HepG2 (cell line): ENCODE measurements around the gene CFAP221. TPM values are rescaled to one million over a fixed set of nuclear protein-coding genes. Genes with fewer than 3 reads are reported as not detected.

ENCODE experiments used
- AHR ChIP-seq: IDR thresholded peaks from 2 replicates; pipeline ENCODE4 v1.6.1; 2018; ENCODE audit warnings: missing genetic modification reagents, missing compliant biosample characterization
- ATF7-NPFF ChIP-seq: sonication (generic); formaldehyde crosslinking; IDR thresholded peaks from 2 replicates; pipeline ENCODE4 v1.8.1; 2023; ENCODE audit warnings: mild to moderate bottlenecking, low read depth, missing genetic modification reagents, moderate library complexity
- CREBL2 ChIP-seq: sonication (generic); formaldehyde crosslinking; IDR thresholded peaks from 2 replicates; pipeline ENCODE4 v1.8.1; 2023; ENCODE audit warnings: missing genetic modification reagents, mild to moderate bottlenecking, borderline replicate concordance
- ELF3 ChIP-seq: IDR thresholded peaks from 2 replicates; pipeline ENCODE4 v1.6.1; 2016; ENCODE audit warnings: missing genetic modification reagents, missing compliant biosample characterization
- FOSL2 ChIP-seq: sonication (generic); formaldehyde crosslinking; IDR thresholded peaks from 2 replicates; pipeline ENCODE4 v1.4.0; 2020; ENCODE audit warnings: missing genetic modification reagents
- FOXK2 ChIP-seq: fragments of 450-650 bp; IDR thresholded peaks from 2 replicates; pipeline ENCODE4 v1.6.1; 2016
- GPN1 ChIP-seq: sonication (generic); formaldehyde crosslinking; IDR thresholded peaks from 2 replicates; pipeline ENCODE4 v1.5.1; 2020; ENCODE audit warnings: missing genetic modification reagents, borderline replicate concordance
- HOMEZ ChIP-seq: IDR thresholded peaks from 2 replicates; pipeline ENCODE4 v1.6.1; 2016; ENCODE audit warnings: low read depth
- KAT2B ChIP-seq: fragments of 150-350 bp; IDR thresholded peaks from 2 replicates; pipeline ENCODE4 v1.6.1; 2014; ENCODE audit warnings: low read depth, low read length, borderline replicate concordance
- KDM4B ChIP-seq: sonication (generic); formaldehyde crosslinking; IDR thresholded peaks from 2 replicates; pipeline ENCODE4 v1.4.0; 2020; ENCODE audit warnings: missing genetic modification reagents
- LBX2 ChIP-seq: sonication (generic); formaldehyde crosslinking; IDR thresholded peaks from 2 replicates; pipeline ENCODE4 v1.5.0; 2020; ENCODE audit warnings: missing genetic modification reagents, mild to moderate bottlenecking, borderline replicate concordance
- NCOA2 ChIP-seq: sonication (generic); formaldehyde crosslinking; IDR thresholded peaks from 2 replicates; pipeline ENCODE4 v1.8.0; 2022; ENCODE audit warnings: inconsistent platforms
- THRA ChIP-seq: sonication (generic); formaldehyde crosslinking; IDR thresholded peaks from 2 replicates; pipeline ENCODE4 v1.4.0; 2020; ENCODE audit warnings: missing genetic modification reagents, borderline replicate concordance
- ZBED4 ChIP-seq: sonication (generic); formaldehyde crosslinking; IDR thresholded peaks from 2 replicates; pipeline ENCODE4 v1.4.0; 2020; ENCODE audit warnings: missing genetic modification reagents, borderline replicate concordance
- ZBTB10 ChIP-seq: sonication (generic); formaldehyde crosslinking; IDR thresholded peaks from 2 replicates; pipeline ENCODE4 v1.4.0; 2020; ENCODE audit warnings: missing genetic modification reagents, borderline replicate concordance
- ZC3H13 ChIP-seq: sonication (generic); formaldehyde crosslinking; IDR thresholded peaks from 2 replicates; pipeline ENCODE4 v1.8.1; 2023; ENCODE audit warnings: mild to moderate bottlenecking, missing genetic modification reagents, moderate library complexity
- ZFX ChIP-seq: sonication (generic); formaldehyde crosslinking; IDR thresholded peaks from 2 replicates; pipeline ENCODE4 v1.4.0; 2020; ENCODE audit warnings: mild to moderate bottlenecking, low read depth, missing genetic modification reagents, moderate library complexity
- ZNF143 ChIP-seq: sonication (generic); formaldehyde crosslinking; IDR thresholded peaks from 2 replicates; pipeline ENCODE4 v1.4.0; 2020; ENCODE audit warnings: missing genetic modification reagents
- ZNF354B ChIP-seq: sonication (generic); formaldehyde crosslinking; IDR thresholded peaks from 2 replicates; pipeline ENCODE4 v1.8.0; 2022; ENCODE audit warnings: mild to moderate bottlenecking, missing genetic modification reagents
- ZNF75D ChIP-seq: sonication (generic); formaldehyde crosslinking; IDR thresholded peaks from 2 replicates; pipeline ENCODE4 v1.8.1; 2023; ENCODE audit warnings: missing genetic modification reagents, mild to moderate bottlenecking, borderline replicate concordance
- polyA plus RNA-seq, 8 experiments: library from polyadenylated mRNA; depleted of rRNA in 3 of 8; stranded (reverse) in 7 of 8; unstranded in 1 of 8; fragments of >200 nt; fragmentation: Illumina TruSeq in 4 of 8; extraction: Trizol in 4 of 8; gene quantifications; 2 replicates each; pipeline versions ENCODE4 v1.2.1 to v1.2.3, GENCODE V29; 2011 to 2016; ENCODE audit warnings: low read depth in 4 of 8, missing spikeins in 1 of 8, mixed read lengths in 1 of 8; ENCODE audit not compliant: insufficient read depth in 1 of 8
- total RNA-seq, 5 experiments: library from RNA; depleted of rRNA; stranded (reverse); fragments of >200 nt; fragmentation: Illumina TruSeq; extraction: Trizol; gene quantifications; 2 replicates each; pipeline ENCODE4 v1.2.3, GENCODE V29; 2016; ENCODE audit warnings: low read depth in 1 of 5

CFAP221 gene
- total and polyA plus RNA-seq, 2 of the 13 experiments (the other 11 are each of a cell fraction or from before 2014, with no cell fraction given) = not detected

- TF ChIP-seq THRA (CRISPR knock-in tag) (peak; percentile 54; the same call in 1 of the 2 replicates), AHR (0 out of 2 replicates have a peak, but pooled peaks have one; percentile 57), KDM4B (CRISPR knock-in tag) (no peak), CREBL2 (0 out of 2 replicates have a peak, but pooled peaks have one; percentile 35), ATF7-NPFF (CRISPR knock-in tag) (no peak), KAT2B (no peak), GPN1 (CRISPR knock-in tag) (no peak), NCOA2 (CRISPR knock-in tag) (no peak), HOMEZ (CRISPR knock-in tag) (no peak), FOXK2 (no peak), LBX2 (CRISPR knock-in tag) (no peak), ZBED4 (peak; percentile 46), ZC3H13 (CRISPR knock-in tag) (no peak), ZNF75D (CRISPR knock-in tag) (no peak), ZNF354B (0 out of 2 replicates have a peak, but pooled peaks have one; percentile 26), ZNF143 (CRISPR knock-in tag) (no peak), ZBTB10 (CRISPR knock-in tag) (no peak), ELF3 (CRISPR knock-in tag) (peak; percentile 54), FOSL2 (CRISPR knock-in tag) (peak; percentile 13), ZFX (peak; percentile 66)
Measured at GRCh38 chr2:119702918-119703401, 158.7 kb downstream of the CFAP221 start (continued).
